Cerebellar nuclear complex (tissue), 1 donor: ENCODE results near the gene MCUB.
"Not testable (repeated sequence)": the region's sequence is repeated elsewhere in the genome, so short reads cannot be mapped to it uniquely, and the experiment has no call there.

ENCODE experiments used
- DNase-seq, 2 experiments: peaks; one replicate each; lab custom pipeline; 2025; lab: John Stamatoyannopoulos, UW

Gene MCUB

GRCh38 chr4:109578846-109579245 lies 18.8 kb downstream of the MCUB start:
- DNase-seq: no peak

- DNase-seq: not testable (repeated sequence)
These were observed 20.0 kb downstream of the MCUB start for GRCh38 chr4:109579997-109580396.

- DNase-seq: no peak
These were observed 28.1 kb downstream of the MCUB start for GRCh38 chr4:109588176-109588575.

GRCh38 chr4:109589119-109589518 lies 29.1 kb downstream of the MCUB start:
- DNase-seq: no peak

GRCh38 chr4:109589605-109590004 lies 29.6 kb downstream of the MCUB start:
- no peak for DNase-seq

GRCh38 chr4:109590905-109591304 lies 30.9 kb downstream of the MCUB start:
- no peak for DNase-seq

- DNase-seq: no peak
These were observed 32.3 kb downstream of the MCUB start for GRCh38 chr4:109592367-109592766.

- DNase-seq: not testable (repeated sequence)
These were observed 35.1 kb downstream of the MCUB start for GRCh38 chr4:109595123-109595522.

GRCh38 chr4:109596420-109597085 lies 36.5 kb downstream of the MCUB start:
- DNase-seq: not testable (repeated sequence)

GRCh38 chr4:109599046-109599652 lies 39.1 kb downstream of the MCUB start:
- DNase-seq: no peak

GRCh38 chr4:109600431-109600830 lies 40.4 kb downstream of the MCUB start:
- no peak for DNase-seq

GRCh38 chr4:109601336-109601735 lies 41.3 kb downstream of the MCUB start:
- no peak for DNase-seq

- DNase-seq: no peak
These were observed 47.9 kb downstream of the MCUB start for GRCh38 chr4:109607976-109608375.

GRCh38 chr4:109608879-109609278 lies 48.8 kb downstream of the MCUB start:
- no peak for DNase-seq

- no peak for DNase-seq
These were observed 49.4 kb downstream of the MCUB start for GRCh38 chr4:109609431-109609830.

- DNase-seq: no peak
These were observed 50.4 kb downstream of the MCUB start for GRCh38 chr4:109610489-109610888.

GRCh38 chr4:109611045-109611646 lies 51.1 kb downstream of the MCUB start:
- DNase-seq: no peak

- no peak for DNase-seq
These were observed 54.0 kb downstream of the MCUB start for GRCh38 chr4:109614015-109614414.

- no peak for DNase-seq
These were observed 54.4 kb downstream of the MCUB start for GRCh38 chr4:109614466-109614865.

- no peak for DNase-seq
These were observed 55.7 kb downstream of the MCUB start for GRCh38 chr4:109615742-109616141.

- no peak for DNase-seq
These were observed 56.2 kb downstream of the MCUB start for GRCh38 chr4:109616243-109616642.

GRCh38 chr4:109622626-109623025 lies 62.6 kb downstream of the MCUB start:
- DNase-seq: no peak

GRCh38 chr4:109624536-109624935 lies 64.5 kb downstream of the MCUB start:
- no peak for DNase-seq
